Astrocyte of the spinal cord (primary cell): Measurements from ENCODE around the gene PIGU.
A peak's percentile ranks its signal among the peaks of the same experiment; 100 is the strongest.

Experiments used
- DNase-seq: peaks from one replicate; pipeline ENCODE4 v3.0.0; 2011; ENCODE audit warnings: low read depth, low spot score
- H3K4me3 ChIP-seq: 2 replicates; pipeline ENCODE4 v1.5.1; 2011; ENCODE audit warnings: low read depth, mild to moderate bottlenecking, low read length, moderate library complexity
- CTCF ChIP-seq: IDR thresholded peaks from 2 replicates; pipeline ENCODE4 v1.5.1; 2012; ENCODE audit warnings: low read depth, mild to moderate bottlenecking, low read length, inconsistent platforms
- in situ Hi-C: cut with HindIII; loops from 2 replicates; pipeline ENCODE4 v1.10.0; 2017; ENCODE audit warnings: low sequenced_read_pairs

PIGU gene

GRCh38 chr20:34642009-34642408, 34.9 kb downstream of the PIGU start:
- no peak overlapping the region for H3K4me3 ChIP-seq
- in situ Hi-C loops, result no loop called here
- no peak for DNase-seq
- no peak for TF ChIP-seq CTCF

- DNase-seq, result no peak
- no peak overlapping the region for H3K4me3 ChIP-seq
- no peak for TF ChIP-seq CTCF
- in situ Hi-C loops, result no loop called here
Measured at GRCh38 chr20:34639755-34640222, 37.1 kb downstream of the PIGU start.

GRCh38 chr20:34638532-34638931, 38.4 kb downstream of the PIGU start:
- no peak for TF ChIP-seq CTCF
- H3K4me3 ChIP-seq, result no peak overlapping the region
- in situ Hi-C loops, result no loop called here
- DNase-seq, result no peak

GRCh38 chr20:34638039-34638292, 38.9 kb downstream of the PIGU start:
- no peak overlapping the region for H3K4me3 ChIP-seq
- TF ChIP-seq CTCF, result no peak
- no peak for DNase-seq
- in situ Hi-C loops, result no loop called here

- DNase-seq, result peak; percentile 46
Measured at GRCh38 chr20:34637245-34638038, 39.5 kb downstream of the PIGU start.

GRCh38 chr20:34636648-34637047, 40.2 kb downstream of the PIGU start:
- in situ Hi-C loops, result no loop called here
- no peak overlapping the region for H3K4me3 ChIP-seq
- DNase-seq, result no peak
- TF ChIP-seq CTCF, result no peak

More at GRCh38 chr20:34637245-34638038, 39.5 kb downstream of the PIGU start:
- H3K4me3 ChIP-seq, result no peak overlapping the region
- in situ Hi-C loops, result no loop called here
- no peak for TF ChIP-seq CTCF
